HEK293 (cell line): ENCODE measurements around the gene IER2.

ENCODE experiments used
- BCL11B ChIP-seq: fragments of 450-650 bp; formaldehyde crosslinking; IDR thresholded peaks from 2 replicates; pipeline ENCODE4 v1.5.1; 2016; ENCODE audit warnings: low read depth, missing biosample characterization, missing genetic modification characterization
- ELK4 ChIP-seq: IDR thresholded peaks from 2 replicates; pipeline ENCODE4 v1.6.1; 2011; ENCODE audit warnings: mild to moderate bottlenecking, low read depth, low read length, borderline replicate concordance
- HOXC10 ChIP-seq: sonication (generic); formaldehyde crosslinking; IDR thresholded peaks from 2 replicates; pipeline ENCODE4 v1.8.1; 2023; ENCODE audit warnings: mild to moderate bottlenecking, missing genetic modification reagents
- HOXD13 ChIP-seq: sonication (generic); formaldehyde crosslinking; IDR thresholded peaks from 2 replicates; pipeline ENCODE4 v1.8.0; 2022; ENCODE audit warnings: missing genetic modification reagents, borderline replicate concordance
- MEIS1 ChIP-seq: sonication (generic); formaldehyde crosslinking; IDR thresholded peaks from 2 replicates; pipeline ENCODE4 v1.8.1; 2022; ENCODE audit warnings: missing genetic modification reagents, mild to moderate bottlenecking, borderline replicate concordance
- OSR2 ChIP-seq: fragments of 450-650 bp; formaldehyde crosslinking; IDR thresholded peaks from 2 replicates; pipeline ENCODE4 v1.5.1; 2016; ENCODE audit warnings: missing biosample characterization, missing genetic modification characterization
- SCRT1 ChIP-seq: fragments of 450-650 bp; formaldehyde crosslinking; IDR thresholded peaks from 2 replicates; pipeline ENCODE4 v1.5.1; 2016; ENCODE audit warnings: missing biosample characterization, missing genetic modification characterization, borderline replicate concordance
- ZFP3 ChIP-seq: fragments of 450-650 bp; formaldehyde crosslinking; IDR thresholded peaks from 2 replicates; pipeline ENCODE4 v1.5.1; 2016; ENCODE audit warnings: low read depth, missing biosample characterization, missing genetic modification characterization
- ZFP41 ChIP-seq: fragments of 450-650 bp; formaldehyde crosslinking; IDR thresholded peaks from 2 replicates; pipeline ENCODE4 v1.5.1; 2016; ENCODE audit warnings: missing biosample characterization, missing genetic modification characterization, borderline replicate concordance
- ZFP69B ChIP-seq: fragments of 450-650 bp; formaldehyde crosslinking; IDR thresholded peaks from 2 replicates; pipeline ENCODE4 v1.5.1; 2016; ENCODE audit warnings: missing biosample characterization, missing genetic modification characterization
- ZNF157 ChIP-seq: fragments of 450-650 bp; formaldehyde crosslinking; IDR thresholded peaks from 2 replicates; pipeline ENCODE4 v1.5.1; 2016; ENCODE audit warnings: missing biosample characterization, missing genetic modification characterization
- ZNF174 ChIP-seq: fragments of 450-650 bp; formaldehyde crosslinking; IDR thresholded peaks from 2 replicates; pipeline ENCODE4 v1.5.0; 2017; ENCODE audit warnings: missing biosample characterization, mild to moderate bottlenecking, missing genetic modification characterization
- ZNF18 ChIP-seq: fragments of 450-650 bp; formaldehyde crosslinking; IDR thresholded peaks from 2 replicates; pipeline ENCODE4 v1.5.1; 2016; ENCODE audit warnings: missing biosample characterization, missing genetic modification characterization
- ZNF214 ChIP-seq: fragments of 450-650 bp; formaldehyde crosslinking; IDR thresholded peaks from 2 replicates; pipeline ENCODE4 v1.5.1; 2017; ENCODE audit warnings: missing biosample characterization, mild to moderate bottlenecking, missing genetic modification characterization, borderline replicate concordance
- ZNF341 ChIP-seq: fragments of 450-650 bp; formaldehyde crosslinking; IDR thresholded peaks from 2 replicates; pipeline ENCODE4; 2016; ENCODE audit warnings: low read depth, missing biosample characterization, missing genetic modification characterization
- ZNF404 ChIP-seq: fragments of 450-650 bp; formaldehyde crosslinking; IDR thresholded peaks from 2 replicates; pipeline ENCODE4 v1.5.1; 2017; ENCODE audit warnings: missing biosample characterization, missing genetic modification characterization
- ZNF518A ChIP-seq: fragments of 450-650 bp; formaldehyde crosslinking; conservative IDR thresholded peaks from 2 replicates; pipeline ENCODE4 v1.5.1; 2016; ENCODE audit warnings: low read depth, missing biosample characterization, missing genetic modification characterization
- ZNF585B ChIP-seq: fragments of 450-650 bp; formaldehyde crosslinking; IDR thresholded peaks from 2 replicates; pipeline ENCODE4 v1.5.1; 2016; ENCODE audit warnings: missing biosample characterization, missing genetic modification characterization
- ZNF626 ChIP-seq: fragments of 450-650 bp; sonication (Bioruptor Pico); formaldehyde crosslinking; IDR thresholded peaks from 2 replicates; pipeline ENCODE4 v1.5.1; 2018; ENCODE audit warnings: missing biosample characterization, missing genetic modification characterization, inconsistent platforms
- ZNF658 ChIP-seq: fragments of 450-650 bp; formaldehyde crosslinking; IDR thresholded peaks from 2 replicates; pipeline ENCODE4; 2016; ENCODE audit warnings: missing biosample characterization, missing genetic modification characterization
- ZNF768 ChIP-seq: fragments of 450-650 bp; formaldehyde crosslinking; IDR thresholded peaks from 2 replicates; pipeline ENCODE4 v1.5.1; 2018; ENCODE audit warnings: missing biosample characterization, mild to moderate bottlenecking, missing genetic modification characterization
- ZNF785 ChIP-seq: fragments of 450-650 bp; formaldehyde crosslinking; IDR thresholded peaks from 2 replicates; pipeline ENCODE4 v1.5.1; 2016; ENCODE audit warnings: missing biosample characterization, missing genetic modification characterization
- ZNF791 ChIP-seq: fragments of 450-650 bp; formaldehyde crosslinking; IDR thresholded peaks from 2 replicates; pipeline ENCODE4 v1.5.1; 2016; ENCODE audit warnings: missing biosample characterization, missing genetic modification characterization
- ZNF843 ChIP-seq: fragments of 450-650 bp; formaldehyde crosslinking; IDR thresholded peaks from 2 replicates; pipeline ENCODE4 v1.5.1; 2016; ENCODE audit warnings: missing biosample characterization, missing genetic modification characterization
- TF ChIP-seq, protein P1 (sequence below): fragments of 450-650 bp; formaldehyde crosslinking; IDR thresholded peaks from 2 replicates; pipeline ENCODE4 v1.5.1; 2016; ENCODE audit warnings: missing biosample characterization, missing genetic modification characterization, low read depth
- TF ChIP-seq, protein P2 (sequence below): sonication (generic); formaldehyde crosslinking; IDR thresholded peaks from 2 replicates; pipeline ENCODE4 v1.8.1; 2022; ENCODE audit warnings: mild to moderate bottlenecking, moderate library complexity, missing genetic modification reagents
- TF ChIP-seq, protein P3 (sequence below): fragments of 450-650 bp; formaldehyde crosslinking; IDR thresholded peaks from 2 replicates; pipeline ENCODE4 v1.5.0; 2017; ENCODE audit warnings: missing biosample characterization, missing genetic modification characterization, borderline replicate concordance

Gene IER2

GRCh38 chr19:13152974-13153568 lies 2.9 kb downstream of the IER2 start (continued):
- TF ChIP-seq, protein P1, sequence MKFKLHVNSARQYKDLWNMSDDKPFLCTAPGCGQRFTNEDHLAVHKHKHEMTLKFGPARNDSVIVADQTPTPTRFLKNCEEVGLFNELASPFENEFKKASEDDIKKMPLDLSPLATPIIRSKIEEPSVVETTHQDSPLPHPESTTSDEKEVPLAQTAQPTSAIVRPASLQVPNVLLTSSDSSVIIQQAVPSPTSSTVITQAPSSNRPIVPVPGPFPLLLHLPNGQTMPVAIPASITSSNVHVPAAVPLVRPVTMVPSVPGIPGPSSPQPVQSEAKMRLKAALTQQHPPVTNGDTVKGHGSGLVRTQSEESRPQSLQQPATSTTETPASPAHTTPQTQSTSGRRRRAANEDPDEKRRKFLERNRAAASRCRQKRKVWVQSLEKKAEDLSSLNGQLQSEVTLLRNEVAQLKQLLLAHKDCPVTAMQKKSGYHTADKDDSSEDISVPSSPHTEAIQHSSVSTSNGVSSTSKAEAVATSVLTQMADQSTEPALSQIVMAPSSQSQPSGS (tag by site-specific recombination) = peak; percentile 100
- TF ChIP-seq, protein P2, sequence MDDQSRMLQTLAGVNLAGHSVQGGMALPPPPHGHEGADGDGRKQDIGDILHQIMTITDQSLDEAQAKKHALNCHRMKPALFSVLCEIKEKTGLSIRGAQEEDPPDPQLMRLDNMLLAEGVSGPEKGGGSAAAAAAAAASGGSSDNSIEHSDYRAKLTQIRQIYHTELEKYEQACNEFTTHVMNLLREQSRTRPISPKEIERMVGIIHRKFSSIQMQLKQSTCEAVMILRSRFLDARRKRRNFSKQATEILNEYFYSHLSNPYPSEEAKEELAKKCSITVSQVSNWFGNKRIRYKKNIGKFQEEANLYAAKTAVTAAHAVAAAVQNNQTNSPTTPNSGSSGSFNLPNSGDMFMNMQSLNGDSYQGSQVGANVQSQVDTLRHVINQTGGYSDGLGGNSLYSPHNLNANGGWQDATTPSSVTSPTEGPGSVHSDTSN (CRISPR knock-in tag) = no peak
- no peak for TF ChIP-seq MEIS1
- TF ChIP-seq ZNF768 (tag by site-specific recombination) = peak; percentile 48; the same call in 1 of the 2 replicates
- TF ChIP-seq ZNF341 (tag by site-specific recombination) = peak; percentile 49
- TF ChIP-seq BCL11B = peak; percentile 74
- peak; percentile 99 for TF ChIP-seq ZFP41 (tag by site-specific recombination)
- TF ChIP-seq ZFP3 (tag by site-specific recombination) = no peak
- TF ChIP-seq HOXC10 (CRISPR knock-in tag) = no peak; the same call in 1 of the 2 replicates
- no peak for TF ChIP-seq ZNF174
- TF ChIP-seq ZNF791 (tag by site-specific recombination) = 0 out of 2 replicates have a peak, but pooled peaks have one; percentile 29
- TF ChIP-seq ZNF843 (tag by site-specific recombination) = peak; percentile 82
- TF ChIP-seq ZNF404 (tag by site-specific recombination) = peak; percentile 22; the same call in 1 of the 2 replicates
- TF ChIP-seq SCRT1 = peak; percentile 79
- no peak; the same call in 1 of the 2 replicates for TF ChIP-seq OSR2 (tag by site-specific recombination)
- TF ChIP-seq ZNF518A (tag by site-specific recombination) = no peak
- 0 out of 2 replicates have a peak, but pooled peaks have one; percentile 33 for TF ChIP-seq HOXD13 (CRISPR knock-in tag)
- peak; percentile 84; the same call in 1 of the 2 replicates for TF ChIP-seq ZNF785
- TF ChIP-seq ZNF585B (tag by site-specific recombination) = no peak
- no peak for TF ChIP-seq ZNF626 (tag by site-specific recombination)
- TF ChIP-seq ZNF658 (tag by site-specific recombination) = no peak
- peak; percentile 78; the same call in 1 of the 2 replicates for TF ChIP-seq ZFP69B (tag by site-specific recombination)
- no peak for TF ChIP-seq ELK4
- TF ChIP-seq ZNF214 (tag by site-specific recombination) = no peak
- TF ChIP-seq ZNF157 = no peak
- TF ChIP-seq ZNF18 (tag by site-specific recombination) = 0 out of 2 replicates have a peak, but pooled peaks have one; percentile 43
- TF ChIP-seq, protein P3, sequence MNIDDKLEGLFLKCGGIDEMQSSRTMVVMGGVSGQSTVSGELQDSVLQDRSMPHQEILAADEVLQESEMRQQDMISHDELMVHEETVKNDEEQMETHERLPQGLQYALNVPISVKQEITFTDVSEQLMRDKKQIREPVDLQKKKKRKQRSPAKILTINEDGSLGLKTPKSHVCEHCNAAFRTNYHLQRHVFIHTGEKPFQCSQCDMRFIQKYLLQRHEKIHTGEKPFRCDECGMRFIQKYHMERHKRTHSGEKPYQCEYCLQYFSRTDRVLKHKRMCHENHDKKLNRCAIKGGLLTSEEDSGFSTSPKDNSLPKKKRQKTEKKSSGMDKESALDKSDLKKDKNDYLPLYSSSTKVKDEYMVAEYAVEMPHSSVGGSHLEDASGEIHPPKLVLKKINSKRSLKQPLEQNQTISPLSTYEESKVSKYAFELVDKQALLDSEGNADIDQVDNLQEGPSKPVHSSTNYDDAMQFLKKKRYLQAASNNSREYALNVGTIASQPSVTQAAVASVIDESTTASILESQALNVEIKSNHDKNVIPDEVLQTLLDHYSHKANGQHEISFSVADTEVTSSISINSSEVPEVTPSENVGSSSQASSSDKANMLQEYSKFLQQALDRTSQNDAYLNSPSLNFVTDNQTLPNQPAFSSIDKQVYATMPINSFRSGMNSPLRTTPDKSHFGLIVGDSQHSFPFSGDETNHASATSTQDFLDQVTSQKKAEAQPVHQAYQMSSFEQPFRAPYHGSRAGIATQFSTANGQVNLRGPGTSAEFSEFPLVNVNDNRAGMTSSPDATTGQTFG (tag by site-specific recombination) = peak; percentile 79; the same call in 1 of the 2 replicates
